Right lobe of liver (tissue), 6 donors: ENCODE results near the gene MYO7A. TPM values are rescaled to one million over a fixed set of nuclear protein-coding genes. Genes with fewer than 3 reads are reported as not detected.

ENCODE experiments used
- ATAC-seq, 4 donors: fragments of 200-7000 bp; cut with Tn5 transposase; one replicate each; pipeline ENCODE4 v1.9.1; 2020; ENCODE audit warnings: mild to moderate bottlenecking in 4 of 4, moderate library complexity in 4 of 4
- DNase-seq, 3 donors: peaks; one replicate each; pipeline ENCODE4 v3.0.0-alpha.2; 2020
- H3K27ac ChIP-seq, 3 donors: fragments of 200-600 bp; one replicate each; pipeline ENCODE4 v1.8.0; 2022
- H3K27me3 ChIP-seq, 2 donors: fragments of 200-600 bp; one replicate each; pipeline ENCODE4 v1.8.0; 2022
- H3K36me3 ChIP-seq, 4 donors: fragments of 200-600 bp; sonication (generic) in 1 of 4; one replicate each; pipeline versions ENCODE4 v1.5.1 to v1.8.0; 2017 to 2022; ENCODE audit warnings: control low read depth in 1 of 4
- H3K4me1 ChIP-seq, 4 donors: fragments of 200-600 bp; sonication (generic) in 1 of 4; one replicate each; pipeline versions ENCODE4 v1.5.1 to v1.8.0; 2017 to 2022; ENCODE audit warnings: control low read depth in 1 of 4
- H3K4me3 ChIP-seq, 3 donors: fragments of 200-600 bp; one replicate each; pipeline ENCODE4 v1.8.0; 2022
- H3K9me3 ChIP-seq, 4 donors: fragments of 200-600 bp; sonication (generic) in 1 of 4; one replicate each; pipeline versions ENCODE4 v1.5.1 to v1.8.0; 2017 to 2022; ENCODE audit warnings: control low read depth in 1 of 4
- CTCF ChIP-seq, 4 donors: fragments of 200-600 bp in 3 of 4; fragments of 450-650 bp in 1 of 4; IDR thresholded peaks; one replicate each; pipeline versions ENCODE4 v1.5.1 to v1.8.0; 2016 to 2022; ENCODE audit warnings: antibody characterized with exemption in 4 of 4, mild to moderate bottlenecking in 2 of 4
- POLR2A ChIP-seq: fragments of 450-650 bp; IDR thresholded peaks from one replicate; pipeline ENCODE4 v1.6.1; 2017; ENCODE audit warnings: antibody characterized with exemption, mild to moderate bottlenecking
- WGBS: methylation state at CpG from one replicate; pipeline ENCODE4 v1.1.6; 2018; ENCODE audit warnings: low coverage, low lambda C conversion rate; ENCODE audit not compliant: insufficient coverage; ENCODE audit errors: missing lambda C conversion rate; 5-methylcytosine and 5-hydroxymethylcytosine counted together
- intact Hi-C, 2 donors: fragments of 100-400 bp; cut with DNase I; formaldehyde crosslinking; loops; one replicate each; pipeline versions ENCODE4 v1.11.2 to v1.14.1; 2022
- total RNA-seq, 6 experiments: library from RNA; depleted of rRNA in 2 of 6; stranded (reverse); fragments of >200 nt in 2 of 6; fragmentation: NEBNext Ultra II Directional in 3 of 6; extraction: Animal tissue kit (Norgen Biotek cat#: 25700) in 3 of 6; gene quantifications; one replicate each; pipeline versions ENCODE4 v1.1.0 to v1.2.4, GENCODE V29; 2016 to 2023
- donor health status: DM: no; HTN: yes; CAD: no.
- donor health status: DM: no; HTN: no; CAD: no.
- donor health status: DM: no; HTN: no; CAD: no.
- donor health status: DM: no; HTN: yes; CAD: no.
- donor health status: DM: no; HTN: yes; CAD: no.

MYO7A gene
- total RNA-seq, 6 experiments from 2014 or later, result 23.6 to 39.6 (median 32.0) TPM

DNA sequence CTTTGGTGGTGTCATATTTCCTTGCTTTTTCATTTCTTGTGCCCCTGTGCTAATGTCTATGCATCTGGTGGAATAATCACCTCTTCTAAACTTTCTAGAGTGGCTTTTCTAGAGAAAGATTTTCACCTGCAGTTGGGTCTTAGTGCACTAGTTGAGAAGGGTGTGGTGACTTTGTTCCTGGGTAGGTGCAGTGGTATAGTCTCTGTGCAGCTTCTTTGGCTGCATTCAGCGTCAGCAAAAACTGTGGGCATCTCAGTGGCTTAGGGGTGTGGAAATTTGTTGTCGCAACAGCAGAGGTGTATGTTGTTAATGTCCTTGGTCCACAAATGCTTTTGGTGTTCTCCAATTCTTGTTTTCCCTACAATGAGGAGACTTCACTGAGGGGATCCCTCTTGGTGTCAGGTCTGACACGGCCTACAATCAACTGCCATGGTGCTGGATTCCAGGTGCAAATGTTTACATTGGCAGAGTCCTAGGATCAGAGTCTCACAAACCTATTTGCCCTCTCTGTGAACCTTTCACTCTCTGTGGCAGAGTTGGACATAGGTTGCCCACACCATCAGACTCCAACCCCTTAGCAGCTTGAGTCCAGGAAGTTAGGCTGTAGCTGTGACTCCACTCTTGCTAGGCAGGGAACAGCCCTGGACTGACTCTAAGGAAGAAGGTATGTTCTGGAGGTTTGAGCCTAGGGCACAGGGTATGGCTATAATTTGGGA lies 124.7 kb downstream of the MYO7A start:
- TF ChIP-seq CTCF (IDR thresholded peaks at IDR 0.05) (no peak), POLR2A (peak; percentile 34)
- intact Hi-C loops, result no loop called here
- H3K9me3 ChIP-seq, result no peaks in the 10 kb centered on the region
- H3K27me3 ChIP-seq, result no peaks in the 10 kb centered on the region
- 41% methylated on average over 2 of the region's 3 CpGs for WGBS
- peak overlapping the region; percentile 74 to 95 (median 94) for H3K27ac ChIP-seq
- peak overlapping the region in 2 of 3 donors; percentile 31 to 33 for H3K4me3 ChIP-seq
- H3K36me3 ChIP-seq, result no peaks in the 10 kb centered on the region
- peaks cover 0 to 26% (median 11%) of the 10 kb centered on the region in 4 donors for H3K4me1 ChIP-seq
- DNase-seq, result peak; percentile 21 to 83 (median 59)
- ATAC-seq, result peak; percentile 95 to 98 (median 98)

GRCh38 chr11:77253690-77254089 lies 125.6 kb downstream of the MYO7A start:
- intact Hi-C loops, result no loop called here
- H3K4me3 ChIP-seq, result peak overlapping the region in 2 of 3 donors; percentile 31 to 33
- H3K36me3 ChIP-seq, result no peaks in the 10 kb centered on the region
- ATAC-seq (peak in 3 of 4 donors; percentile 3 to 49 (median 35)), DNase-seq (peak in 1 of 3 donors; percentile 55)
- peaks cover 0 to 26% (median 11%) of the 10 kb centered on the region in 4 donors for H3K4me1 ChIP-seq
- H3K27me3 ChIP-seq, result no peaks in the 10 kb centered on the region
- H3K9me3 ChIP-seq, result no peaks in the 10 kb centered on the region
- WGBS, result no CpG with 5 or more reads among the region's 1 CpG
- peak overlapping the region; percentile 74 to 95 (median 94) for H3K27ac ChIP-seq
- TF ChIP-seq POLR2A (no peak), CTCF (IDR thresholded peaks at IDR 0.05) (no peak)

DNA sequence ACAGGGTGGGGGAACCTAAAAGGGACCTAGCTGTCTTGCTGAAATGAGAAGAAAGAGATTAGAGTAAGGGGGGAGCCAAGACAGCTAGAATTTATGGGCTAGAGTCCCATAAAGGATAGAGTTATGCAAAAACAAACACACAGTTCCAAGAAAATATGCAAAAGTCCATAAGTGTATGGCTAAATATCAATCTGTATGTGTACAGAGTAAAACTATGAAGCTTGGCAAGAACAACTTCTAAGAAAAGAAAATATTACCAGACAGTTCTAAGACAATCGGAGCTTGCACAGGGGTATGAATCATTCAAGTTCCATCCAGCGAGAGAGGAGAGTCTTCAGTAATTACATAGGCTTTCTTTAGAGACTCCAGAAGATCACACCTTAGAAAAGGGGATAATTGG lies 131.6 kb downstream of the MYO7A start:
- Histone ChIP-seq H3K9me3 (peaks cover 0 to 5% (median 0%) of the 10 kb centered on the region in 4 donors), H3K36me3 (no peaks in the 10 kb centered on the region), H3K4me1 (no peaks in the 10 kb centered on the region), H3K27me3 (no peaks in the 10 kb centered on the region), H3K27ac (no peak overlapping the region), H3K4me3 (no peak overlapping the region)
- intact Hi-C loops, result no loop called here
- ATAC-seq, result no peak
- WGBS, result 88% methylated on average over 2 of the region's 2 CpGs
- DNase-seq, result no peak
- TF ChIP-seq CTCF (IDR thresholded peaks at IDR 0.05), result no peak
- no peak for TF ChIP-seq POLR2A

- Histone ChIP-seq H3K27me3 (no peaks in the 10 kb centered on the region), H3K36me3 (no peaks in the 10 kb centered on the region), H3K4me1 (no peaks in the 10 kb centered on the region), H3K9me3 (peaks cover 0 to 5% (median 0%) of the 10 kb centered on the region in 4 donors), H3K4me3 (no peak overlapping the region), H3K27ac (no peak overlapping the region)
- ATAC-seq (no peak), DNase-seq (no peak)
- intact Hi-C loops, result no loop called here
- TF ChIP-seq POLR2A (no peak), CTCF (IDR thresholded peaks at IDR 0.05) (no peak)
Measured at GRCh38 chr11:77262803-77263202, 134.8 kb downstream of the MYO7A start.

Other genes starting within 250 kb of the MYO7A start
- not detected for gene B3GNT6, start 93.8 kb upstream of the MYO7A start, total RNA-seq
- 10 to 100 TPM; 23.1 to 66.7 (median 43.3) TPM for gene CAPN5, start 61.3 kb upstream of the MYO7A start, total RNA-seq
- gene OMP, start 25.4 kb upstream of the MYO7A start, total RNA-seq, result 1 to 10 TPM in 5 of 6 experiments, not detected in 1; 1.0 to 4.2 (median 2.0) TPM
- under 1 TPM in 4 of 6 experiments, not detected in 2; 0.29 to 0.53 (median 0.44) TPM for gene GDPD4, start 173.4 kb downstream of the MYO7A start, total RNA-seq